MCF 10A (cell line): ENCODE measurements around the gene RPL26. TPM values are rescaled to one million over a fixed set of nuclear protein-coding genes. Genes with fewer than 3 reads are reported as not detected.
"Not testable (repeated sequence)": the region's sequence is repeated elsewhere in the genome, so short reads cannot be mapped to it uniquely, and the experiment has no call there.

Experiments
- BruUV-seq: library from RNA; stranded (reverse); fragments of 400-500 nt; replicated peaks from 2 replicates; lab custom pipeline; 2021; lab: Mats Ljungman, UMichigan
- CTCF ChIA-PET: fragments of 300-600 bp; sonication (Branson Sonifier 250); formaldehyde crosslinking; extraction: SDS; loops from one replicate; lab custom pipeline; 2021; ENCODE audit warnings: antibody characterized with exemption, inconsistent platforms; lab: Yijun Ruan, JAX
- POLR2A ChIA-PET: fragments of 300-600, 350-650 bp; sonication (Branson Sonifier 250); formaldehyde crosslinking; extraction: SDS; loops from one replicate; lab custom pipeline; 2020; ENCODE audit warnings: antibody characterized with exemption, inconsistent platforms; lab: Yijun Ruan, JAX
- DNase-seq: peaks from one replicate; pipeline ENCODE4 v3.0.0-alpha.2; 2018; ENCODE audit not compliant: unreplicated experiment
- H3K27ac Mint-ChIP-seq: one replicate; pipeline ENCODE4 v1.8.0; 2022; ENCODE audit warnings: mild to moderate bottlenecking, low read depth, mixed read lengths; ENCODE audit not compliant: unreplicated experiment
- H3K27me3 Mint-ChIP-seq: one replicate; pipeline ENCODE4 v1.8.0; 2022; ENCODE audit warnings: mixed read lengths; ENCODE audit not compliant: insufficient read depth, unreplicated experiment
- H3K36me3 Mint-ChIP-seq: one replicate; pipeline ENCODE4 v1.8.0; 2022; ENCODE audit warnings: mild to moderate bottlenecking, moderate library complexity, mixed read lengths; ENCODE audit not compliant: insufficient read depth, unreplicated experiment
- H3K4me1 Mint-ChIP-seq: one replicate; pipeline ENCODE4 v1.8.0; 2022; ENCODE audit warnings: mixed read lengths; ENCODE audit not compliant: insufficient read depth, unreplicated experiment
- H3K4me3 Mint-ChIP-seq: one replicate; pipeline ENCODE4 v1.8.0; 2022; ENCODE audit warnings: mild to moderate bottlenecking, moderate library complexity, mixed read lengths; ENCODE audit not compliant: unreplicated experiment
- H3K9me3 Mint-ChIP-seq: one replicate; pipeline ENCODE4 v1.8.0; 2022; ENCODE audit warnings: mixed read lengths; ENCODE audit not compliant: unreplicated experiment
- CTCF ChIP-seq: fragments of 200-600 bp; IDR thresholded peaks from one replicate; pipeline ENCODE4 v1.8.0; 2022; ENCODE audit warnings: antibody characterized with exemption, mild to moderate bottlenecking; ENCODE audit not compliant: unreplicated experiment
- intact Hi-C: fragments of 100-400 bp; cut with micrococcal nuclease; formaldehyde crosslinking; loops from 2 replicates; pipeline ENCODE4 v1.14.1; 2022
- total RNA-seq: library from RNA; stranded (reverse); gene quantifications from 2 replicates; pipeline ENCODE4 v1.2.3, GENCODE V29; 2022

The RPL26 gene
- total RNA-seq, 1 experiment from 2014 or later: 3,179 TPM

GRCh38 chr17:8353736-8354135, 29.3 kb downstream of the RPL26 start:
- Mint-ChIP-seq H3K4me1 (no peaks in the 10 kb centered on the region), H3K4me3 (no peak overlapping the region), H3K36me3 (no peaks in the 10 kb centered on the region), H3K9me3 (no peaks in the 10 kb centered on the region), H3K27me3 (no peaks in the 10 kb centered on the region), H3K27ac (no peak overlapping the region)
- ChIA-PET CTCF (no interaction called here), POLR2A (interaction anchor here (0.7 kb wide), 1 partner anchor 19 kb away, joined by 3 read pairs; no protein-coding TSS in a partner anchor)
- DNase-seq: no peak
- no TSS peak for BruUV-seq
- intact Hi-C loops: no loop called here
- TF ChIP-seq CTCF: no peak

GRCh38 chr17:8350339-8350738, 32.7 kb downstream of the RPL26 start:
- no peak overlapping the region for H3K27ac Mint-ChIP-seq
- H3K4me1 Mint-ChIP-seq: no peaks in the 10 kb centered on the region
- POLR2A ChIA-PET: no interaction called here
- intact Hi-C loops: no loop called here
- no peak for DNase-seq
- H3K9me3 Mint-ChIP-seq: no peaks in the 10 kb centered on the region
- H3K27me3 Mint-ChIP-seq: peaks cover under 1% of the 10 kb centered on the region
- no peaks in the 10 kb centered on the region for H3K36me3 Mint-ChIP-seq
- no peak overlapping the region for H3K4me3 Mint-ChIP-seq
- no TSS peak for BruUV-seq
- CTCF ChIA-PET: no interaction called here
- TF ChIP-seq CTCF: no peak

DNA sequence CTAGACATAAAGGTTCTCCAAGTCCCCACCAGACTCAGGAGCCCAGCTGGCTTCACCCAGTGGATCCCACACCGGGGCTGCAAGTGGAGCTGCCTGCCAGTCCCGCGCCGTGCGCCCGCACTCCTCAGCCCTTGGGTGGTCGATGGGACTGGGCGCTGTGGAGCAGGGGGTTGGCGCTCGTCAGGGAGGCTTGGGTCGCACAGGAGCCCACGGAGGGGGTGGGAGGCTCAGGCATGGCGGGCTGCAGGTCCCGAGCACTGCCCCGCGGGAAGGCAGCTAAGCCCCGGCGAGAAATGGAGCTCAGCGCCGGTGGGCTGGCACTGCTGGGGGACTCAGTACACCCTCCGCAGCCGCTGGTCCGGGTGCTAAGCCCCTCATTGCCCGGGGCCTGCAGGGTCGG, 36.0 kb downstream of the RPL26 start:
- H3K9me3 Mint-ChIP-seq, H3K27ac Mint-ChIP-seq, DNase-seq, H3K4me3 Mint-ChIP-seq, BruUV-seq, intact Hi-C loops, H3K4me1 Mint-ChIP-seq, H3K36me3 Mint-ChIP-seq: not testable (repeated sequence)
- ChIA-PET CTCF (interaction anchor here (0.6 kb wide), 1 partner anchor 24 kb away, joined by 4 read pairs; no protein-coding TSS in a partner anchor), POLR2A (interaction anchor here (0.6 kb wide), 1 partner anchor 13 kb away, joined by 3 read pairs; no protein-coding TSS in a partner anchor)
- peaks cover 11% of the 10 kb centered on the region for H3K27me3 Mint-ChIP-seq

- BruUV-seq: no TSS peak
- ChIA-PET CTCF (interaction anchor here (0.6 kb wide), 1 partner anchor 25 kb away, joined by 4 read pairs; no protein-coding TSS in a partner anchor), POLR2A (no interaction called here)
- Mint-ChIP-seq H3K36me3 (no peaks in the 10 kb centered on the region), H3K4me1 (no peaks in the 10 kb centered on the region), H3K27me3 (peaks cover 11% of the 10 kb centered on the region), H3K9me3 (no peaks in the 10 kb centered on the region), H3K27ac (no peak overlapping the region), H3K4me3 (no peak overlapping the region)
- no peak for DNase-seq
- intact Hi-C loops: no loop called here
- no peak for TF ChIP-seq CTCF
Measured at GRCh38 chr17:8345951-8346665, 36.9 kb downstream of the RPL26 start.
